ENCODE data around the gene RRAS2.

DNA sequence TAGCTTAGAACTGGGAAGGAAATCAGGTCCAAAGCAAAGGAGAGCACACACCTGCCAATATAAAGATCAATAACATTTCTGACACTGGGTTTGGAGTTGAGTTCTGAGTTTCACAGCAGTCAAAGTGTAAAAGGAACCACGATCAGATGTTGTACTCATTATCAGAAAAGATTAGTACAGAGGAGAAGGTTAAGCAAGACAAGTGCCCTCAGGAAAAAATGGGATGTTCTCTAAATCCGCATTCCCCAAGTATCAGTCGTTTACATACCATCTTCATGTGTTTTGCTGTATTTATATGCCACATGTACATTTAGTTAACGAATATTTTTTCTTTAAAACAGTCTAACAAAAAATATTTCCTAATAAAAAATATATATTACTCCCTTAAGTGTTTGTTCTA, 23.0 kb upstream of the RRAS2 start:
- TF ChIP-seq, protein P1, sequence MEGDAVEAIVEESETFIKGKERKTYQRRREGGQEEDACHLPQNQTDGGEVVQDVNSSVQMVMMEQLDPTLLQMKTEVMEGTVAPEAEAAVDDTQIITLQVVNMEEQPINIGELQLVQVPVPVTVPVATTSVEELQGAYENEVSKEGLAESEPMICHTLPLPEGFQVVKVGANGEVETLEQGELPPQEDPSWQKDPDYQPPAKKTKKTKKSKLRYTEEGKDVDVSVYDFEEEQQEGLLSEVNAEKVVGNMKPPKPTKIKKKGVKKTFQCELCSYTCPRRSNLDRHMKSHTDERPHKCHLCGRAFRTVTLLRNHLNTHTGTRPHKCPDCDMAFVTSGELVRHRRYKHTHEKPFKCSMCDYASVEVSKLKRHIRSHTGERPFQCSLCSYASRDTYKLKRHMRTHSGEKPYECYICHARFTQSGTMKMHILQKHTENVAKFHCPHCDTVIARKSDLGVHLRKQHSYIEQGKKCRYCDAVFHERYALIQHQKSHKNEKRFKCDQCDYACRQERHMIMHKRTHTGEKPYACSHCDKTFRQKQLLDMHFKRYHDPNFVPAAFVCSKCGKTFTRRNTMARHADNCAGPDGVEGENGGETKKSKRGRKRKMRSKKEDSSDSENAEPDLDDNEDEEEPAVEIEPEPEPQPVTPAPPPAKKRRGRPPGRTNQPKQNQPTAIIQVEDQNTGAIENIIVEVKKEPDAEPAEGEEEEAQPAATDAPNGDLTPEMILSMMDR (IDR thresholded peaks at IDR 0.05; ENCODE audit: low read length): no peak
- TF ChIP-seq EZH2phosphoT487 (IDR thresholded peaks at IDR 0.05; ENCODE audit: low read length): no peak
